ENCODE measurements around the gene RELCH. TPM values are rescaled to one million over a fixed set of nuclear protein-coding genes. Genes with fewer than 3 reads are reported as not detected.

Gene RELCH
- total and polyA plus RNA-seq, 2 of the 13 experiments (the other 11 are each of a cell fraction or from before 2014, with no cell fraction given): 5.6 to 31.7 TPM

DNA sequence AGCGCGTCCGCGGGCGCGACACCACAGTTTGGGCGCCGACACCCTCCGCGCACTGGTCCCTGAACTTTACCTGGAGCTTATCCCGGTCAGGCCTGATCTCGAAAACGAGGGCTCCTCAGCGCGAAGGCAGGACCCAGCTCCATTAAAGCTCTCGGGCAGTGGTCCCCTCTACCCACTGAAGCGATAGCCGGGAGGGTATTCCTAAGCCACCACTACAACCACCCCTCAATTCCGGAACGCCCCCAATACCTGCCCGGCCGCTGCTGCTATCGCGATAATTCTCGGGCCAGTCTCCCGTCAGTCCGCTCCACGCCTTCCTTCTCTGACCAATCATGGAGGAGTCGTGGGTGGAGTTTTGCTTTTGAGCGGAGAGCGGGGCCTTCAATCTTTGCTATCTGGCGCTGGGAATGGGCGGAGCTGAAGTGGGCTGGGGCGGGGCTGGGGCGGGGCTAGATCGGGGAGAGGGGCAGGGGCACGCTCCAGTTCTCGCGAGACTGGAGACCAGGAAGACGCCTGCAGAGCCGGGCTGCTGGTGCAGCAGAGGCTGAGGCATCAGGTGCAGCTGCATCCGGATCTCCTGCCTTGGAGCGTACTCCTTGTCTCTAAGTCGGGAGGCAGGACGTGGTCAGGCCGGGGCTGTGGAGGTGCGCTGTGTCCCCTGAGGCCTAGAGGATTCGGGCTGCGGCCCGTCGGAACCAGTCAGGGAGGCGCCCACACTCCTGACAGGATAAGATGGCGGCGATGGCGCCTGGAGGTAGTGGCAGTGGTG is at the start of gene RELCH, which contains the start of gene PIGN (continued):
- TF ChIP-seq, protein P1, sequence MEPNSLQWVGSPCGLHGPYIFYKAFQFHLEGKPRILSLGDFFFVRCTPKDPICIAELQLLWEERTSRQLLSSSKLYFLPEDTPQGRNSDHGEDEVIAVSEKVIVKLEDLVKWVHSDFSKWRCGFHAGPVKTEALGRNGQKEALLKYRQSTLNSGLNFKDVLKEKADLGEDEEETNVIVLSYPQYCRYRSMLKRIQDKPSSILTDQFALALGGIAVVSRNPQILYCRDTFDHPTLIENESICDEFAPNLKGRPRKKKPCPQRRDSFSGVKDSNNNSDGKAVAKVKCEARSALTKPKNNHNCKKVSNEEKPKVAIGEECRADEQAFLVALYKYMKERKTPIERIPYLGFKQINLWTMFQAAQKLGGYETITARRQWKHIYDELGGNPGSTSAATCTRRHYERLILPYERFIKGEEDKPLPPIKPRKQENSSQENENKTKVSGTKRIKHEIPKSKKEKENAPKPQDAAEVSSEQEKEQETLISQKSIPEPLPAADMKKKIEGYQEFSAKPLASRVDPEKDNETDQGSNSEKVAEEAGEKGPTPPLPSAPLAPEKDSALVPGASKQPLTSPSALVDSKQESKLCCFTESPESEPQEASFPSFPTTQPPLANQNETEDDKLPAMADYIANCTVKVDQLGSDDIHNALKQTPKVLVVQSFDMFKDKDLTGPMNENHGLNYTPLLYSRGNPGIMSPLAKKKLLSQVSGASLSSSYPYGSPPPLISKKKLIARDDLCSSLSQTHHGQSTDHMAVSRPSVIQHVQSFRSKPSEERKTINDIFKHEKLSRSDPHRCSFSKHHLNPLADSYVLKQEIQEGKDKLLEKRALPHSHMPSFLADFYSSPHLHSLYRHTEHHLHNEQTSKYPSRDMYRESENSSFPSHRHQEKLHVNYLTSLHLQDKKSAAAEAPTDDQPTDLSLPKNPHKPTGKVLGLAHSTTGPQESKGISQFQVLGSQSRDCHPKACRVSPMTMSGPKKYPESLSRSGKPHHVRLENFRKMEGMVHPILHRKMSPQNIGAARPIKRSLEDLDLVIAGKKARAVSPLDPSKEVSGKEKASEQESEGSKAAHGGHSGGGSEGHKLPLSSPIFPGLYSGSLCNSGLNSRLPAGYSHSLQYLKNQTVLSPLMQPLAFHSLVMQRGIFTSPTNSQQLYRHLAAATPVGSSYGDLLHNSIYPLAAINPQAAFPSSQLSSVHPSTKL (CRISPR knock-in tag; IDR thresholded peaks at IDR 0.05): 0 out of 2 replicates have a peak, but pooled peaks have one; percentile 27
- TF ChIP-seq HNRNPK (IDR thresholded peaks at IDR 0.05; ENCODE audit: low read depth, low read length, poor library complexity, severe bottlenecking) (no peak), ZNF136 (CRISPR knock-in tag; IDR thresholded peaks at IDR 0.05; ENCODE audit: low read depth) (no peak), NR2F6 (IDR thresholded peaks at IDR 0.05) (no peak), NR2F6 (CRISPR knock-in tag; IDR thresholded peaks at IDR 0.05) (no peak), ETV6 (CRISPR knock-in tag; conservative IDR thresholded peaks at IDR 0.05) (peak; percentile 24; the same call in 1 of the 2 replicates), ZFP90 (CRISPR knock-in tag; IDR thresholded peaks at IDR 0.05; ENCODE audit: borderline replicate concordance) (peak; percentile 50; the same call in 1 of the 2 replicates), ZBTB46 (CRISPR knock-in tag; IDR thresholded peaks at IDR 0.05; ENCODE audit: borderline replicate concordance) (0 out of 2 replicates have a peak, but pooled peaks have one; percentile 70), ARID2 (CRISPR knock-in tag; IDR thresholded peaks at IDR 0.05; ENCODE audit: borderline replicate concordance) (peak; percentile 95), KAT8 (CRISPR knock-in tag; IDR thresholded peaks at IDR 0.05) (peak; percentile 89), TEAD3 (CRISPR knock-in tag; optimal IDR thresholded peaks at IDR 0.05; ENCODE audit: borderline replicate concordance) (peak; percentile 11), ESRRA (CRISPR knock-in tag; IDR thresholded peaks at IDR 0.05; ENCODE audit: low read depth) (no peak), KDM2A (CRISPR knock-in tag; IDR thresholded peaks at IDR 0.05; ENCODE audit: borderline replicate concordance, low read depth) (peak; percentile 28), MED13 (CRISPR knock-in tag; IDR thresholded peaks at IDR 0.05) (no peak), ZIK1 (CRISPR knock-in tag; IDR thresholded peaks at IDR 0.05; ENCODE audit: borderline replicate concordance, low read depth) (0 out of 2 replicates have a peak, but pooled peaks have one; percentile 26), ATF7-NPFF (CRISPR knock-in tag; IDR thresholded peaks at IDR 0.05; ENCODE audit: low read depth) (no peak; the same call in 1 of the 2 replicates)
- TF ChIP-seq, protein P2, sequence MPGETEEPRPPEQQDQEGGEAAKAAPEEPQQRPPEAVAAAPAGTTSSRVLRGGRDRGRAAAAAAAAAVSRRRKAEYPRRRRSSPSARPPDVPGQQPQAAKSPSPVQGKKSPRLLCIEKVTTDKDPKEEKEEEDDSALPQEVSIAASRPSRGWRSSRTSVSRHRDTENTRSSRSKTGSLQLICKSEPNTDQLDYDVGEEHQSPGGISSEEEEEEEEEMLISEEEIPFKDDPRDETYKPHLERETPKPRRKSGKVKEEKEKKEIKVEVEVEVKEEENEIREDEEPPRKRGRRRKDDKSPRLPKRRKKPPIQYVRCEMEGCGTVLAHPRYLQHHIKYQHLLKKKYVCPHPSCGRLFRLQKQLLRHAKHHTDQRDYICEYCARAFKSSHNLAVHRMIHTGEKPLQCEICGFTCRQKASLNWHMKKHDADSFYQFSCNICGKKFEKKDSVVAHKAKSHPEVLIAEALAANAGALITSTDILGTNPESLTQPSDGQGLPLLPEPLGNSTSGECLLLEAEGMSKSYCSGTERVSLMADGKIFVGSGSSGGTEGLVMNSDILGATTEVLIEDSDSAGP (CRISPR knock-in tag; IDR thresholded peaks at IDR 0.05; ENCODE audit: borderline replicate concordance): peak; percentile 50; the same call in 1 of the 2 replicates
- TF ChIP-seq, protein P3, sequence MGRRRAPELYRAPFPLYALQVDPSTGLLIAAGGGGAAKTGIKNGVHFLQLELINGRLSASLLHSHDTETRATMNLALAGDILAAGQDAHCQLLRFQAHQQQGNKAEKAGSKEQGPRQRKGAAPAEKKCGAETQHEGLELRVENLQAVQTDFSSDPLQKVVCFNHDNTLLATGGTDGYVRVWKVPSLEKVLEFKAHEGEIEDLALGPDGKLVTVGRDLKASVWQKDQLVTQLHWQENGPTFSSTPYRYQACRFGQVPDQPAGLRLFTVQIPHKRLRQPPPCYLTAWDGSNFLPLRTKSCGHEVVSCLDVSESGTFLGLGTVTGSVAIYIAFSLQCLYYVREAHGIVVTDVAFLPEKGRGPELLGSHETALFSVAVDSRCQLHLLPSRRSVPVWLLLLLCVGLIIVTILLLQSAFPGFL (CRISPR knock-in tag; IDR thresholded peaks at IDR 0.05): no peak
